WTC11 (cell line): ENCODE results near the gene ADSL. TPM values are rescaled to one million over a fixed set of nuclear protein-coding genes. Genes with fewer than 3 reads are reported as not detected.
A peak's percentile ranks its signal among the peaks of the same experiment; 100 is the strongest.

ENCODE experiments used
- ATAC-seq: fragments of 200-7000 bp; cut with Tn5 transposase; 2 replicates; pipeline ENCODE4 v1.10.0; 2021; ENCODE audit warnings: mild to moderate bottlenecking, moderate library complexity
- CTCF ChIA-PET: fragments of 300-600 bp; sonication (Branson Sonifier 250); formaldehyde crosslinking; loops from one replicate; lab custom pipeline; 2021; ENCODE audit warnings: antibody characterized with exemption; lab: Charles Lee
- POLR2A ChIA-PET: fragments of 350-600 bp; sonication (Branson Sonifier 250); formaldehyde crosslinking; loops from one replicate; lab custom pipeline; 2021; ENCODE audit warnings: antibody characterized with exemption; lab: Charles Lee
- DNase-seq: peaks from one replicate; pipeline ENCODE4 v3.0.0; 2021; ENCODE audit warnings: low spot score
- H3K27ac Mint-ChIP-seq: 2 replicates; pipeline ENCODE4 v1.8.0; 2021; ENCODE audit warnings: mixed read lengths
- H3K27me3 Mint-ChIP-seq: 2 replicates; pipeline ENCODE4 v1.8.0; 2021; ENCODE audit warnings: low read depth, mild to moderate bottlenecking, moderate library complexity, mixed read lengths
- H3K36me3 Mint-ChIP-seq: 2 replicates; pipeline ENCODE4 v1.8.0; 2021; ENCODE audit warnings: mixed read lengths
- H3K4me1 Mint-ChIP-seq: 2 replicates; pipeline ENCODE4 v1.8.0; 2022; ENCODE audit warnings: mixed read lengths
- H3K4me3 Mint-ChIP-seq: 2 replicates; pipeline ENCODE4 v1.8.0; 2021; ENCODE audit warnings: mild to moderate bottlenecking, moderate library complexity, mixed read lengths
- H3K9me3 Mint-ChIP-seq: 2 replicates; pipeline ENCODE4 v1.8.0; 2021; ENCODE audit warnings: mixed read lengths
- AR ChIP-seq: fragments of 250-450 bp; sonication (Bioruptor Pico); IDR thresholded peaks from 2 replicates; pipeline ENCODE4 v1.9.0; 2021; ENCODE audit warnings: mild to moderate bottlenecking
- ATF1 ChIP-seq: sonication (generic); formaldehyde crosslinking; IDR thresholded peaks from 2 replicates; pipeline ENCODE4 v1.8.1; 2023; ENCODE audit warnings: mild to moderate bottlenecking, moderate library complexity, missing genetic modification reagents
- ATF2 ChIP-seq: sonication (generic); formaldehyde crosslinking; IDR thresholded peaks from 2 replicates; pipeline ENCODE4 v1.8.1; 2022; ENCODE audit warnings: low read depth, missing genetic modification reagents, borderline replicate concordance
- CBFB ChIP-seq: sonication (generic); formaldehyde crosslinking; IDR thresholded peaks from 2 replicates; pipeline ENCODE4 v1.8.1; 2022; ENCODE audit warnings: mild to moderate bottlenecking, low read depth, missing genetic modification reagents
- E2F4 ChIP-seq: sonication (generic); formaldehyde crosslinking; IDR thresholded peaks from 2 replicates; pipeline ENCODE4 v1.8.1; 2022; ENCODE audit warnings: low read depth, mild to moderate bottlenecking, moderate library complexity, missing genetic modification reagents, borderline replicate concordance
- ERG ChIP-seq: fragments of 250-450 bp; sonication (Bioruptor Pico); IDR thresholded peaks from 2 replicates; pipeline ENCODE4 v1.8.0; 2021; ENCODE audit warnings: mild to moderate bottlenecking
- FOXK1 ChIP-seq: sonication (generic); formaldehyde crosslinking; IDR thresholded peaks from 2 replicates; pipeline ENCODE4 v1.8.0; 2022; ENCODE audit warnings: mild to moderate bottlenecking, moderate library complexity, missing genetic modification reagents
- FOXP1 ChIP-seq: sonication (generic); formaldehyde crosslinking; IDR thresholded peaks from 2 replicates; pipeline ENCODE4 v1.8.0; 2022; ENCODE audit warnings: missing genetic modification reagents, mild to moderate bottlenecking, moderate library complexity, borderline replicate concordance
- GABPB1 ChIP-seq: sonication (generic); formaldehyde crosslinking; IDR thresholded peaks from 2 replicates; pipeline ENCODE4 v1.8.1; 2023; ENCODE audit warnings: mild to moderate bottlenecking, missing genetic modification reagents
- GTF2I ChIP-seq: fragments of 250-450 bp; sonication (Bioruptor Pico); conservative IDR thresholded peaks from 2 replicates; pipeline ENCODE4 v1.4.0; 2021; ENCODE audit warnings: mild to moderate bottlenecking
- HMGA2 ChIP-seq: fragments of 250-450 bp; sonication (Bioruptor Pico); IDR thresholded peaks from 2 replicates; pipeline ENCODE4 v1.4.0; 2021; ENCODE audit warnings: mild to moderate bottlenecking, moderate library complexity
- JUN ChIP-seq: sonication (generic); formaldehyde crosslinking; IDR thresholded peaks from 2 replicates; pipeline ENCODE4 v1.8.0; 2023; ENCODE audit warnings: mild to moderate bottlenecking, missing genetic modification reagents
- MXD4 ChIP-seq: fragments of 250-450 bp; sonication (Bioruptor Pico); IDR thresholded peaks from 2 replicates; pipeline ENCODE4 v1.8.0; 2021; ENCODE audit warnings: mild to moderate bottlenecking, moderate library complexity, borderline replicate concordance
- NR1H2 ChIP-seq: sonication (generic); formaldehyde crosslinking; IDR thresholded peaks from 2 replicates; pipeline ENCODE4 v1.9.0; 2021; ENCODE audit warnings: mild to moderate bottlenecking, moderate library complexity, missing genetic modification reagents
- TEAD4 ChIP-seq: sonication (generic); formaldehyde crosslinking; IDR thresholded peaks from 2 replicates; pipeline ENCODE4 v1.8.0; 2022; ENCODE audit warnings: mild to moderate bottlenecking, missing genetic modification reagents
- TP53 ChIP-seq: sonication (generic); formaldehyde crosslinking; IDR thresholded peaks from 2 replicates; pipeline ENCODE4 v1.8.1; 2023; ENCODE audit warnings: mild to moderate bottlenecking, missing genetic modification reagents
- USF1 ChIP-seq: sonication (generic); formaldehyde crosslinking; IDR thresholded peaks from 2 replicates; pipeline ENCODE4 v1.8.0; 2022; ENCODE audit warnings: mild to moderate bottlenecking, missing genetic modification reagents
- ZBTB43 ChIP-seq: sonication (generic); formaldehyde crosslinking; IDR thresholded peaks from 2 replicates; pipeline ENCODE4 v1.8.1; 2023; ENCODE audit warnings: mild to moderate bottlenecking, missing genetic modification reagents
- ZNF396 ChIP-seq: fragments of 250-450 bp; sonication (Bioruptor Pico); IDR thresholded peaks from 2 replicates; pipeline ENCODE4 v1.8.0; 2021; ENCODE audit warnings: mild to moderate bottlenecking, moderate library complexity, borderline replicate concordance
- ZNF512 ChIP-seq: sonication (generic); formaldehyde crosslinking; IDR thresholded peaks from 2 replicates; pipeline ENCODE4 v1.8.1; 2022; ENCODE audit warnings: missing genetic modification reagents, borderline replicate concordance
- total RNA-seq: library from RNA; stranded (reverse); gene quantifications from 3 replicates; pipeline ENCODE4 v1.2.3, GENCODE V29; 2021
- TF ChIP-seq, protein P1 (sequence below): sonication (generic); formaldehyde crosslinking; IDR thresholded peaks from 2 replicates; pipeline ENCODE4 v1.8.1; 2023; ENCODE audit warnings: mild to moderate bottlenecking, moderate library complexity, missing genetic modification reagents

ADSL gene
- total RNA-seq, 1 experiment from 2014 or later: 154 TPM

DNA sequence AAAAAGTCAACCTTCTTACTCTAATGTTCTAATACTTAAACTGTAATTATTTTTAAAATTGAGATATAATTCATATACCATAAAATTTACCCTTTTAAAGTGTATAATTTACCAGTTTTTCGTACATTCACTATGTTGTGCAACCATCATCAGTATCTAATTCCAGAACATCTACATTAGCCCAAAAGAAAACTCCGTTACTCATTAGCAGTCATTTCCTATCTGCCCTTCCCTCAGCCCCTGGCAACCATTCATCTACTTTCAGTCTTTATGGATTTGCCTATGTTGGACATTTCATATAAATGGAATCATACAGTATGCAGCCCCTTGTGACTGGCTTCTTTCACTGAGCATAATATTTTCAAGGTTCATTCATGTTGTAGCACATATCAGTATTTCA is 46.3 kb downstream of the ADSL start:
- Mint-ChIP-seq H3K4me3 (no peak overlapping the region), H3K4me1 (peaks cover 9% of the 10 kb centered on the region), H3K27ac (no peak overlapping the region), H3K9me3 (no peaks in the 10 kb centered on the region), H3K27me3 (no peaks in the 10 kb centered on the region), H3K36me3 (peaks cover 3% of the 10 kb centered on the region; the same call in 1 of the 2 replicates)
- no peak for TF ChIP-seq GABPB1 (CRISPR knock-in tag)
- TF ChIP-seq HMGA2 (CRISPR knock-in tag): no peak
- TF ChIP-seq FOXK1 (CRISPR knock-in tag): no peak
- no peak for TF ChIP-seq MXD4 (CRISPR knock-in tag)
- no peak for TF ChIP-seq FOXP1 (CRISPR knock-in tag)
- ChIA-PET POLR2A (interaction anchor here (0.6 kb wide), 1 partner anchor 44 kb away, joined by 3 read pairs; no protein-coding TSS in a partner anchor), CTCF (interaction anchor here (1.2 to 1.4 kb wide), 2 partner anchors 35 to 530 kb away, joined by 3 read pairs; no protein-coding TSS in a partner anchor)
- DNase-seq (no peak), ATAC-seq (no peak)

GRCh38 chr22:40394607-40395006 is 48.3 kb downstream of the ADSL start:
- TF ChIP-seq TP53 (no peak), JUN (CRISPR knock-in tag) (no peak), TEAD4 (CRISPR knock-in tag) (no peak), CBFB (CRISPR knock-in tag) (no peak), ZBTB43 (no peak), AR (CRISPR knock-in tag) (no peak), ERG (CRISPR knock-in tag) (no peak), ZNF396 (CRISPR knock-in tag) (no peak), GTF2I (CRISPR knock-in tag) (no peak), ATF1 (no peak)
- ATAC-seq: no peak
- no peak for DNase-seq
- Mint-ChIP-seq H3K4me1 (peaks cover 15% of the 10 kb centered on the region), H3K9me3 (no peaks in the 10 kb centered on the region), H3K27ac (no peak overlapping the region), H3K36me3 (no peaks in the 10 kb centered on the region), H3K27me3 (no peaks in the 10 kb centered on the region), H3K4me3 (no peak overlapping the region)
- POLR2A ChIA-PET: interaction anchor here (0.7 kb wide), 1 partner anchor 1001 kb away, joined by 8 read pairs; no protein-coding TSS in a partner anchor
- CTCF ChIA-PET: no interaction called here

GRCh38 chr22:40395607-40396006 is 49.3 kb downstream of the ADSL start:
- ChIA-PET CTCF (no interaction called here), POLR2A (no interaction called here)
- H3K4me1 Mint-ChIP-seq: peaks cover 15% of the 10 kb centered on the region
- ATAC-seq (no peak), DNase-seq (no peak)
- no peaks in the 10 kb centered on the region for H3K27me3 Mint-ChIP-seq
- no peak overlapping the region for H3K4me3 Mint-ChIP-seq
- H3K36me3 Mint-ChIP-seq: no peaks in the 10 kb centered on the region; the same call in 1 of the 2 replicates
- no peaks in the 10 kb centered on the region for H3K9me3 Mint-ChIP-seq
- peak overlapping the region; percentile 15; the same call in 1 of the 2 replicates for H3K27ac Mint-ChIP-seq
- no peak for TF ChIP-seq ATF2
- TF ChIP-seq E2F4: no peak
- no peak for TF ChIP-seq ZNF512 (CRISPR knock-in tag)
- TF ChIP-seq, protein P1, sequence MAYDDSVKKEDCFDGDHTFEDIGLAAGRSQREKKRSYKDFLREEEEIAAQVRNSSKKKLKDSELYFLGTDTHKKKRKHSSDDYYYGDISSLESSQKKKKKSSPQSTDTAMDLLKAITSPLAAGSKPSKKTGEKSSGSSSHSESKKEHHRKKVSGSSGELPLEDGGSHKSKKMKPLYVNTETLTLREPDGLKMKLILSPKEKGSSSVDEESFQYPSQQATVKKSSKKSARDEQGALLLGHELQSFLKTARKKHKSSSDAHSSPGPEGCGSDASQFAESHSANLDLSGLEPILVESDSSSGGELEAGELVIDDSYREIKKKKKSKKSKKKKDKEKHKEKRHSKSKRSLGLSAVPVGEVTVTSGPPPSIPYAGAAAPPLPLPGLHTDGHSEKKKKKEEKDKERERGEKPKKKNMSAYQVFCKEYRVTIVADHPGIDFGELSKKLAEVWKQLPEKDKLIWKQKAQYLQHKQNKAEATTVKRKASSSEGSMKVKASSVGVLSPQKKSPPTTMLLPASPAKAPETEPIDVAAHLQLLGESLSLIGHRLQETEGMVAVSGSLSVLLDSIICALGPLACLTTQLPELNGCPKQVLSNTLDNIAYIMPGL (CRISPR knock-in tag): no peak
- no peak for TF ChIP-seq USF1
- TF ChIP-seq NR1H2: no peak
